Heart right ventricle (tissue), 16 donors: Measurements from ENCODE around the gene COMT. TPM values are rescaled to one million over a fixed set of nuclear protein-coding genes. Genes with fewer than 3 reads are reported as not detected.

Experiments
- ATAC-seq, 8 donors: fragments of 200-7000 bp; cut with Tn5 transposase; one replicate each; pipeline ENCODE4 v1.9.1; 2020; ENCODE audit warnings: mild to moderate bottlenecking in 8 of 8, moderate library complexity in 8 of 8, moderate number of reproducible peaks in 1 of 8
- DNase-seq, 2 donors: peaks; one replicate each; pipeline ENCODE4 v3.0.0-alpha.2; 2020
- H3K27ac ChIP-seq, 10 donors: fragments of 200-600 bp; sonication (generic) in 2 of 10; one replicate each; pipeline versions ENCODE4 v1.5.0 to v1.8.0; 2020 to 2022; ENCODE audit warnings: mild to moderate bottlenecking in 3 of 10
- H3K27me3 ChIP-seq, 7 donors: fragments of 200-600 bp; one replicate each; pipeline ENCODE4 v1.8.0; 2021 to 2022; ENCODE audit warnings: mild to moderate bottlenecking in 2 of 7
- H3K36me3 ChIP-seq, 9 donors: fragments of 200-600 bp; sonication (generic) in 1 of 9; one replicate each; pipeline versions ENCODE4 v1.5.0 to v1.8.0; 2020 to 2022; ENCODE audit warnings: mild to moderate bottlenecking in 2 of 9
- H3K4me1 ChIP-seq, 9 donors: fragments of 200-600 bp; sonication (generic) in 1 of 9; one replicate each; pipeline versions ENCODE4 v1.5.0 to v1.8.0; 2020 to 2022; ENCODE audit warnings: mild to moderate bottlenecking in 4 of 9
- H3K4me3 ChIP-seq, 10 donors: fragments of 200-600 bp; sonication (generic) in 2 of 10; one replicate each; pipeline versions ENCODE4 v1.5.0 to v1.8.0; 2020 to 2022; ENCODE audit warnings: mild to moderate bottlenecking in 7 of 10, moderate library complexity in 2 of 10
- H3K9me3 ChIP-seq, 11 donors: fragments of 200-600 bp in 10 of 11; sonication (generic) in 2 of 11; one replicate each; pipeline versions ENCODE4 v1.5.0 to v1.8.0; 2013 to 2022; ENCODE audit warnings: mild to moderate bottlenecking in 2 of 11, control low read depth in 1 of 11, moderate library complexity in 1 of 11
- WGBS, 2 donors: extraction: QIAGEN DNeasy Blood & Tissue Kit; methylation state at CpG; one replicate each; pipeline ENCODE4 v1.1.7; 2013; ENCODE audit warnings: inconsistent platforms in 1 of 2; 5-methylcytosine and 5-hydroxymethylcytosine counted together
- intact Hi-C, 10 donors: fragments of 100-400 bp; cut with DNase I; formaldehyde crosslinking; loops; one replicate each; pipeline versions ENCODE4 v1.11.1 to v1.14.2; 2022
- polyA plus RNA-seq, 2 donors: library from polyadenylated mRNA; stranded (reverse); fragments of 200-250 nt; gene quantifications; one replicate each; pipeline ENCODE4 v1.2.3, GENCODE V29; 2013
- total RNA-seq, 10 donors: library from RNA; stranded (reverse); fragmentation: NEBNext Ultra II Directional in 3 of 10; extraction: Animal tissue kit (Norgen Biotek cat#: 25700) in 3 of 10; gene quantifications; one replicate each; pipeline versions ENCODE4 v1.2.1 to v1.2.4, GENCODE V29; 2021 to 2023
- TF ChIP-seq, protein P1 (sequence below), 9 donors: fragments of 200-600 bp; sonication (generic) in 2 of 9; IDR thresholded peaks; one replicate each; pipeline versions ENCODE4 v1.5.0 to v1.8.0; 2021 to 2022; ENCODE audit warnings: antibody characterized with exemption in 9 of 9, mild to moderate bottlenecking in 5 of 9, moderate library complexity in 1 of 9
- donor health status: Arrhythmogenic right ventricular cardiomyopathy.
- donor health status: ischemic (EF 13 %, LVEDD 7.1; RV severe dilation, severe dysfunction).
- donor health status: healthy with polysubstance abuse.
- donor health status: DM: no; HTN: yes; CAD: no.
- donor health status: DM: no; HTN: no; CAD: no.
- donor health status: ischemic (EF 25% LVEDD 6.9; RV normal size, moderate dysfunction).
- donor health status: ischemic (EF 25% LVEDD 5.7; RV mildly dilated, moderate dysfunction).
- donor health status: healthy.
- donor health status: DM: yes; HTN: yes; CAD: no.
- donor health status: Ischemic cardiomyopathy.
- donor health status: ischemic (EF 35%, LVEDD 5.7; RV mildly dilated, moderate dysfunction).
- donor health status: nonischemic (EF 11% LVEDD 7.7; RV severe dilation, severe dysfunction).
- donor health status: DM: yes; HTN: yes; CAD: no.
- donor health status: PGD.
- donor health status: ischemic (EF 29% LVEDD 5.4; RV normal size, mild dysfunction).
- donor health status: nonischemic (EF 23%, LVEDD 6.1; RV moderate dilation, normal function).

Gene COMT
- total and polyA plus RNA-seq, 12 donors = 42.9 to 273 (median 101) TPM

DNA sequence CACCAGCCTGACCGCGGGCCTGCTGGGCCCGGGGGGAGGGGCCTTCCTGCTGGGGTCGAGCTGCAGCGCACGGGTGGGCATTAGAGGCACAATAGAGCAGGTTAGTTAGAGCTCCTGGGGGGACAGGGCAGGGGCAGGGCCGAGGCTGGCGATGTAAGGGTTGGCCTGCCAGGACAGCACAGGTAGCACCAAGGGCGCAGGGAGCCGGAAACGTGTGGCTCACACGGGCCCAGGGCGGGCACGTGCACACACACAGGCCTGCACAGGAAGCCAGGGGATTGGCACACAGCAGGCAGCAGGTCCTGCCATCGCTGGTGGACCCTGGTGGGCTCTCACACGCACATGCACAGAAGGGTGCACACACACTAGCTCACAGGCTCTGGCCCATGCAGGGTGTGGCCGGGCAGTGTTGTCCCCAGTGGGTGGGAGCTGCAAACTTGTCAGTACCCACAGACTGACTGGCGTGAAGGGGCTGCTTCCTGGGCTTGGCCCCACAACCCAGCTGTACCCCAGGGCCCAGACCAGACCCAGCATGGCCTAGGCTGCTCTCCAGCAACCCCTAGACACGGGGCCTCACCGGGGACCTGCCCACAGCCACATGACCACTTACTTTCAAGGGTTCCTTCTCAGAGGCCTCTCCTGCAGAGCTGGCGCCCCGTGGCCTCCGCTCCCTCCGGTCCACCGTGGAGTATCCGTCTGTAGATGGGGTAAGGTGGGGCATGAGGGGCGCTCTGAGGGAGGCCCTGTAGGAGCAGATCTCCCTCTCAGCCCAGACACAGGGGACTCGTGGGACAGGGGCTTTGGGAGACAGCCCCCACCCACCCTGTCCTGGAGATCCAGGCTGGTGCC, 29.9 kb downstream of the COMT start:
- H3K36me3 ChIP-seq = peaks cover 0 to 81% (median 34%) of the 10 kb centered on the region in 9 donors
- intact Hi-C loops = loop anchor here in 5 of 10 donors (2.0 to 10.0 kb wide), 2 partner anchors 41 to 153 kb away; no protein-coding TSS in a partner anchor
- TF ChIP-seq, protein P1, sequence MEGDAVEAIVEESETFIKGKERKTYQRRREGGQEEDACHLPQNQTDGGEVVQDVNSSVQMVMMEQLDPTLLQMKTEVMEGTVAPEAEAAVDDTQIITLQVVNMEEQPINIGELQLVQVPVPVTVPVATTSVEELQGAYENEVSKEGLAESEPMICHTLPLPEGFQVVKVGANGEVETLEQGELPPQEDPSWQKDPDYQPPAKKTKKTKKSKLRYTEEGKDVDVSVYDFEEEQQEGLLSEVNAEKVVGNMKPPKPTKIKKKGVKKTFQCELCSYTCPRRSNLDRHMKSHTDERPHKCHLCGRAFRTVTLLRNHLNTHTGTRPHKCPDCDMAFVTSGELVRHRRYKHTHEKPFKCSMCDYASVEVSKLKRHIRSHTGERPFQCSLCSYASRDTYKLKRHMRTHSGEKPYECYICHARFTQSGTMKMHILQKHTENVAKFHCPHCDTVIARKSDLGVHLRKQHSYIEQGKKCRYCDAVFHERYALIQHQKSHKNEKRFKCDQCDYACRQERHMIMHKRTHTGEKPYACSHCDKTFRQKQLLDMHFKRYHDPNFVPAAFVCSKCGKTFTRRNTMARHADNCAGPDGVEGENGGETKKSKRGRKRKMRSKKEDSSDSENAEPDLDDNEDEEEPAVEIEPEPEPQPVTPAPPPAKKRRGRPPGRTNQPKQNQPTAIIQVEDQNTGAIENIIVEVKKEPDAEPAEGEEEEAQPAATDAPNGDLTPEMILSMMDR (IDR thresholded peaks at IDR 0.05) = no peak

DNA sequence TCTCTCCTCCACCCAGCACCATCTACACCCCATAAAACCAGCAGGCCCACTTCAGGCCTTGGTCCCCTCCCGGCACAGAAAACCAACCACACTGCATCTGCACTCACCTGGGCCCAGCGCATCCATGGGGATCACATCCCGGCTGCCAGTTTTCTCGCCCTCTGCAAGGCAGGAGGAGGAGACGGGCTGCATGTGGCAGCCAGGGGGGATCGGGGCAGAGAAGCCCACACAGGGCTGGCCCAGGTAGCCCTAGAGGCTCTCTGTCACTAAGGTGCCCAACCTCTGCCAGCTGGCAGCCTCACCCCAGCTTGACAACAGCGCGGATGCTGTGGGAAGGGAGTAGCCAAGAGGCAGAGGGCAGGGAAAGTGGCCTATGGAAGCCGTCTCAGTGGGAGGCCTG, 30.7 kb downstream of the COMT start:
- Histone ChIP-seq H3K9me3 (no peaks in the 10 kb centered on the region), H3K4me1 (peaks cover 0 to 27% (median 8%) of the 10 kb centered on the region in 9 donors), H3K36me3 (peaks cover 0 to 81% (median 39%) of the 10 kb centered on the region in 9 donors), H3K27me3 (no peaks in the 10 kb centered on the region), H3K27ac (peak overlapping the region in 1 of 10 donors; percentile 26), H3K4me3 (no peak overlapping the region)
- DNase-seq (no peak), ATAC-seq (no peak)
- intact Hi-C loops = loop anchor here in 1 of 10 donors (10.0 kb wide), 1 partner anchor 153 kb away; no protein-coding TSS in a partner anchor
- TF ChIP-seq, protein P1 (IDR thresholded peaks at IDR 0.05) = no peak
- 85 to 89% methylated on average over 9 of the region's 9 CpGs for WGBS, 2 donors

More for the DNA sequence above, 29.9 kb downstream of the COMT start:
- Histone ChIP-seq H3K9me3 (no peaks in the 10 kb centered on the region), H3K4me3 (no peak overlapping the region), H3K27me3 (no peaks in the 10 kb centered on the region), H3K4me1 (peaks cover 0 to 27% (median 8%) of the 10 kb centered on the region in 9 donors), H3K27ac (peak overlapping the region in 3 of 10 donors; percentile 7 to 26 (median 15))
- DNase-seq = no peak
- 69 to 72% methylated on average over 28 of the region's 28 CpGs for WGBS, 2 donors
- ATAC-seq = peak in 5 of 8 donors; percentile 2 to 11 (median 6)

DNA sequence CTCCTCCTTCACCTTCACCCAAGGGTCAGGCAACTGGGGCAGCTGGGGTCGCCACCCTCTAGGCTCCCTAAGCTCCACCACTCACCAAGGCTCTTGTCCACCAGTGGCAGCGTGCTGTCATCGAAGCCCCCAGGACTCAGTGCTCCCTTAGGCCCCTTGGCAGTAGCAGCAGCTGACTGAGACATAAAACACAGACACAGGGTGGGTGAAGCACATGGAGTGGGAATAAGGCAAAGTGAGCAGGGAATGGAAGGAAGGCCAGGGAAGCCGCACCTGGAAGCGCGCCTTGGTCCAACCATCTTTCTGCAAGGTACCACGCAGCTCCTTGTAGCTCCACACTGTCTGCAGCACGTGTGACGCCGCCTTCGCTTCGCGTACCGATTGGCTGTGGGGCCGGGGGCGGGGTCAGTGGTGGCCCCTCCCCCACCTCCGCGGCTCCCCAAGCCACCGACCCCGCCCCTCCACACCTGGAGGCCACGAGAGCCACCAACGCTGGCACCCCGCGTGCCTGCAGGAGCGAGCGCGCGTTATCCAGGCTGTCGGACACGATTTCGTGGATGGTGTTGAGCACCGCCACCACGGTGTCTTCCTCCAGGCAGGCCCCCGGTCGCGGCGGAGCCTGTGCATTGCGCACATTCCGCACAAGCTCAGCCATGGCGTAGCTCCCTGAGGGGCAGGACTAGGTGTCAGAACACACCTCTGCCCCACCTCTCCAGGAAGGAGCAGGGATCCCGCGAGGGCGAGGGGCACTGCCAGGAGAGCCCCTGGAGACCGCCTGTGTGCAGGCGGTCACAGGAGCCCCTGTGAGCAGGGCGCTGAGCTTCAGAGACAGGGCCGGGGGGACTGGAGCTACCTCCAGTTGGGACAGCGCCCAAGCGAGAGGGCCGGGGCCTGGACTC, 31.3 kb downstream of the COMT start:
- intact Hi-C loops = loop anchor here in 1 of 10 donors (10.0 kb wide), 1 partner anchor 152 kb away; no protein-coding TSS in a partner anchor
- H3K4me3 ChIP-seq = no peak overlapping the region
- no peaks in the 10 kb centered on the region for H3K27me3 ChIP-seq
- no peaks in the 10 kb centered on the region for H3K9me3 ChIP-seq
- TF ChIP-seq, protein P1 (IDR thresholded peaks at IDR 0.05) = no peak
- WGBS, 2 donors = 95% methylated on average over 50 of the region's 50 CpGs
- peaks cover 0 to 27% (median 8%) of the 10 kb centered on the region in 9 donors for H3K4me1 ChIP-seq
- peaks cover 0 to 81% (median 39%) of the 10 kb centered on the region in 9 donors for H3K36me3 ChIP-seq
- no peak overlapping the region for H3K27ac ChIP-seq
- no peak for DNase-seq
- ATAC-seq = no peak
